Neutrophil (primary cell): Measurements from ENCODE around the gene KASH5.

ENCODE experiments used
- H3K27ac ChIP-seq: fragments of 200-600 bp; sonication (generic); 2 replicates; pipeline ENCODE4 v1.5.1; 2016; ENCODE audit warnings: mild to moderate bottlenecking, moderate library complexity
- H3K27me3 ChIP-seq: fragments of 200-600 bp; sonication (generic); 2 replicates; pipeline ENCODE4 v1.6.0; 2016; ENCODE audit warnings: mild to moderate bottlenecking
- H3K36me3 ChIP-seq: fragments of 200-600 bp; sonication (generic); 2 replicates; pipeline ENCODE4 v1.5.1; 2017
- H3K4me1 ChIP-seq, 2 experiments: fragments of 200-600 bp in 1 of 2; sonication (generic) in 1 of 2; 1 replicate in 1 of 2; 2 replicates in 1 of 2; pipeline versions ENCODE4 v1.5.1 to v1.6.1; 2013 to 2016; ENCODE audit warnings: low read depth in 1 of 2, low read length in 1 of 2, mild to moderate bottlenecking in 1 of 2, moderate library complexity in 1 of 2; ENCODE audit not compliant: control insufficient read depth in 1 of 2, insufficient read depth in 1 of 2
- H3K4me3 ChIP-seq, 2 experiments: fragments of 200-600 bp in 1 of 2; sonication (generic) in 1 of 2; 1 replicate in 1 of 2; 2 replicates in 1 of 2; pipeline ENCODE4 v1.5.1; 2013 to 2016; ENCODE audit warnings: low read depth in 1 of 2, low read length in 1 of 2, mild to moderate bottlenecking in 1 of 2, moderate library complexity in 1 of 2
- H3K9me3 ChIP-seq: fragments of 200-600 bp; sonication (generic); 2 replicates; pipeline ENCODE4 v1.5.1; 2016
- TF ChIP-seq, protein P1 (sequence below): fragments of 200-600 bp; sonication (generic); IDR thresholded peaks from 2 replicates; pipeline ENCODE4 v1.5.1; 2016; ENCODE audit warnings: antibody characterized with exemption

Gene KASH5

GRCh38 chr19:49440439-49441209 is 52.6 kb downstream of the KASH5 start:
- Histone ChIP-seq H3K9me3 (no peaks in the 10 kb centered on the region), H3K27ac (no peak overlapping the region), H3K27me3 (peaks cover 75% of the 10 kb centered on the region), H3K4me3 (no peak overlapping the region), H3K4me1 (peaks cover 17 to 18% of the 10 kb centered on the region in 2 experiments), H3K36me3 (no peaks in the 10 kb centered on the region)
- TF ChIP-seq, protein P1, sequence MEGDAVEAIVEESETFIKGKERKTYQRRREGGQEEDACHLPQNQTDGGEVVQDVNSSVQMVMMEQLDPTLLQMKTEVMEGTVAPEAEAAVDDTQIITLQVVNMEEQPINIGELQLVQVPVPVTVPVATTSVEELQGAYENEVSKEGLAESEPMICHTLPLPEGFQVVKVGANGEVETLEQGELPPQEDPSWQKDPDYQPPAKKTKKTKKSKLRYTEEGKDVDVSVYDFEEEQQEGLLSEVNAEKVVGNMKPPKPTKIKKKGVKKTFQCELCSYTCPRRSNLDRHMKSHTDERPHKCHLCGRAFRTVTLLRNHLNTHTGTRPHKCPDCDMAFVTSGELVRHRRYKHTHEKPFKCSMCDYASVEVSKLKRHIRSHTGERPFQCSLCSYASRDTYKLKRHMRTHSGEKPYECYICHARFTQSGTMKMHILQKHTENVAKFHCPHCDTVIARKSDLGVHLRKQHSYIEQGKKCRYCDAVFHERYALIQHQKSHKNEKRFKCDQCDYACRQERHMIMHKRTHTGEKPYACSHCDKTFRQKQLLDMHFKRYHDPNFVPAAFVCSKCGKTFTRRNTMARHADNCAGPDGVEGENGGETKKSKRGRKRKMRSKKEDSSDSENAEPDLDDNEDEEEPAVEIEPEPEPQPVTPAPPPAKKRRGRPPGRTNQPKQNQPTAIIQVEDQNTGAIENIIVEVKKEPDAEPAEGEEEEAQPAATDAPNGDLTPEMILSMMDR, result no peak

GRCh38 chr19:49441210-49441959 is 53.3 kb downstream of the KASH5 start, which contains the start of gene SLC17A7:
Gene SLC17A7 (minus strand): TSS chr19:49441527. CDS start chr19:49441379, 148 bp downstream.
- Histone ChIP-seq H3K4me3 (peak within 1 kb of the TSS; percentile 73 to 92), H3K9me3 (no peaks in the 10 kb centered on the region), H3K4me1 (peaks cover 17 to 18% of the 10 kb centered on the region in 2 experiments), H3K36me3 (peaks cover under 1% of the 10 kb centered on the region), H3K27me3 (peaks cover 67% of the 10 kb centered on the region), H3K27ac (no peak within 1 kb of the TSS)
- TF ChIP-seq, protein P1, result no peak

GRCh38 chr19:49441960-49442350 is 53.9 kb downstream of the KASH5 start:
- TF ChIP-seq, protein P1, result no peak
- Histone ChIP-seq H3K27ac (no peak overlapping the region), H3K4me3 (no peak overlapping the region), H3K27me3 (peaks cover 61% of the 10 kb centered on the region), H3K9me3 (no peaks in the 10 kb centered on the region), H3K36me3 (peaks cover 7% of the 10 kb centered on the region), H3K4me1 (peaks cover 17 to 18% of the 10 kb centered on the region in 2 experiments)

DNA sequence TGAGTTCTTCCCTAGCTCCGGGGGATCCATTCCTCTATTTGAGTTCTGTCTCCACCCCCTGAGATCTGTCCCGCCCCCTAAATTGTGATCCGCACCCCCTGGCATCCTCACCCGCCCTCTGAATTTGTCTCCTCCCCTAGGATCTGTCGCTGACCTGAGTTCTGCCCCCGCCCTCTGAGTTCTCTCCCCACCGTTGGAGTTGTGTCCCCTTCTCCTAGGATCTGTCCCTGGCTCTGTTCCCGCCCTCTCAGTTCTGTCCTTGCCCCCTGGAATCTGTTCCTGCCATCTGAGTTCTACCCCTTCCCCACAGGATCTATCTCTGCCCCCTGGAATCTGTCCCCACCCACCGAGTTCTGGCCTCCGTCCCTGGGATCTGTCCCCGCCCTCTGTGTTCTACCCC is 54.3 kb downstream of the KASH5 start:
- no peaks in the 10 kb centered on the region for H3K9me3 ChIP-seq
- H3K4me3 ChIP-seq, result peak overlapping the region; percentile 73 to 92
- H3K27ac ChIP-seq, result no peak overlapping the region
- peaks cover 9% of the 10 kb centered on the region for H3K36me3 ChIP-seq
- peaks cover 57% of the 10 kb centered on the region for H3K27me3 ChIP-seq
- peaks cover 17 to 18% of the 10 kb centered on the region in 2 experiments for H3K4me1 ChIP-seq
- TF ChIP-seq, protein P1, result no peak

- H3K4me3 ChIP-seq, result peak overlapping the region; percentile 73 to 92
- H3K4me1 ChIP-seq, result peaks cover 17 to 18% of the 10 kb centered on the region in 2 experiments
- H3K9me3 ChIP-seq, result no peaks in the 10 kb centered on the region
- H3K36me3 ChIP-seq, result peaks cover 14% of the 10 kb centered on the region
- H3K27ac ChIP-seq, result peak overlapping the region; percentile 47
- TF ChIP-seq, protein P1, result no peak
- H3K27me3 ChIP-seq, result peaks cover 52% of the 10 kb centered on the region
Observed at GRCh38 chr19:49442771-49443365, 54.8 kb downstream of the KASH5 start.
